Dermis microvascular lymphatic vessel endothelial cell (primary cell): ENCODE measurements around the gene KRTAP24-1. TPM values are rescaled to one million over a fixed set of nuclear protein-coding genes. Genes with fewer than 3 reads are reported as not detected.

ENCODE experiments used
- DNase-seq, 2 donors: peaks; one replicate each; pipeline versions ENCODE4 v3.0.0 to v3.0.0-alpha.2; 2010; ENCODE audit warnings: low read depth in 2 of 2
- total RNA-seq: library from RNA; depleted of rRNA; stranded (reverse); fragments of >200 nt; gene quantifications from 2 replicates; pipeline ENCODE4 v1.2.1, GENCODE V29; 2014

The KRTAP24-1 gene
- total RNA-seq, result not detected in 2 replicates

GRCh38 chr21:30282850-30283249 is at the start of gene KRTAP24-1:
TSS of gene KRTAP24-1 (minus strand) at chr21:30282950. CDS start at chr21:30282932, 18 bp downstream.
- DNase-seq, result no peak

GRCh38 chr21:30329203-30329875 is 46.6 kb upstream of the KRTAP24-1 start:
- no peak for DNase-seq

DNA sequence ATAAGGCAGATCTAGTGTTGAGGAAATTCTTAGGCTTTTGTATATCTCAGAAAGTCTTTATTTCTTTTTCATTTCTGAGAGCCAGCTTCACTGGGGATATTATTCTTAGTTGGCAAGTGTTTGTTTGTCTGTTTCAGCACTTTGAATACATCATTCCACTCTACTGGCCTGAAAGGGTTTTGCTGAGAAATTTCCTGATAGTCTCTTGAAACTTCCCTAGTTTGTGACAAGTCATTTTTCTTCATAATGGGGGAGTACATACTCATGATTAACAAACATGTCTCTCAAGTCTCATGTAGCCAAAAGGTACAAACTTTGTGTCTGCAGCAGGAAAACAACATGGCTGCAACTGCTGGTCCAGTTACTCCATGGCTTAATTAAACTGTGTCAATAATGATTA is 43.6 kb upstream of the KRTAP24-1 start:
- no peak for DNase-seq

- DNase-seq, result no peak
Observed at GRCh38 chr21:30320215-30320614, 37.5 kb upstream of the KRTAP24-1 start, which contains the start of gene KRTAP26-1. TSS of gene KRTAP26-1 (minus strand) at chr21:30320315. CDS start at chr21:30320035, 280 bp downstream.

DNA sequence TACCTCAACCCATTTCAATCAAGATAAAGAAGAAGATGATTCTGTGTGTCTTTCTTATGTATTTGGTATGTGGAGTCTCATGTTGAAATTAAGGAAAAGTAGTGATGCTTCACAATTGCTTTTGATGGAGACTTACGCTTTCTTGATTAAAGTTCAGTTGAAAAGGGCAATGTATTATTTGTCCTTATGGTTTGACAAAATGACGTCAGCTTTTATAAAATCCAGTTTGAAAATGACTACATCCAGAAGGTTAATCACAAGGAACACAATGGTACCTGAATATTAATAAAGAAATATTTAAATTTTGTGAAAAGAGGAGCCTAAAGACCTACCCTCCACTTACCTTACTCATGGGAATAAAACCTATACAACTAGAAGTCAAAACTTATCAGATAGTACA is 33.0 kb upstream of the KRTAP24-1 start:
- DNase-seq, result no peak

GRCh38 chr21:30306884-30307283 is 24.1 kb upstream of the KRTAP24-1 start:
- DNase-seq, result no peak

DNA sequence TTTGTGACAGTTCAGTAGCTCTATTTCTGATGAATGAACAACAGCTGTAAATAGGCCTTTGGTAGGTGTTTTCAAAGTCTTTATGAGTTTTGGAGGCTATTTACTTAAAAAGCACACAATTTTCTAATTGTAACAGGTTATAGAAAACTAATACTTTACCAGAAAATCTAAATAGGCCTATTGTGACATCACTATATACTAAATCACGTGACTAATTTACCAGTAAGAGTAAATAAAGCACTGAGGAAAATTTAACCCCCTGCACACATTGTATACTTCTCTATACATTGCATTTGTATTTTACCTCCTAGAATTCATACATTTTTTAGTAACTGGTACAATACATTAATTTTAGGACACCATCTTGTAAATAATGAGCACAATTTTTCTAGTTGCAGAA is 22.4 kb upstream of the KRTAP24-1 start:
- DNase-seq, result no peak

- no peak for DNase-seq
Observed at GRCh38 chr21:30289215-30289614, 6.5 kb upstream of the KRTAP24-1 start, which contains the start of gene KRTAP25-1. TSS of gene KRTAP25-1 (minus strand) at chr21:30289514. CDS start at chr21:30289490, 24 bp downstream.

- no peak for DNase-seq
Observed at GRCh38 chr21:30271611-30272010, 11.1 kb downstream of the KRTAP24-1 start.

GRCh38 chr21:30271156-30271555 is 11.6 kb downstream of the KRTAP24-1 start:
- DNase-seq, result no peak

DNA sequence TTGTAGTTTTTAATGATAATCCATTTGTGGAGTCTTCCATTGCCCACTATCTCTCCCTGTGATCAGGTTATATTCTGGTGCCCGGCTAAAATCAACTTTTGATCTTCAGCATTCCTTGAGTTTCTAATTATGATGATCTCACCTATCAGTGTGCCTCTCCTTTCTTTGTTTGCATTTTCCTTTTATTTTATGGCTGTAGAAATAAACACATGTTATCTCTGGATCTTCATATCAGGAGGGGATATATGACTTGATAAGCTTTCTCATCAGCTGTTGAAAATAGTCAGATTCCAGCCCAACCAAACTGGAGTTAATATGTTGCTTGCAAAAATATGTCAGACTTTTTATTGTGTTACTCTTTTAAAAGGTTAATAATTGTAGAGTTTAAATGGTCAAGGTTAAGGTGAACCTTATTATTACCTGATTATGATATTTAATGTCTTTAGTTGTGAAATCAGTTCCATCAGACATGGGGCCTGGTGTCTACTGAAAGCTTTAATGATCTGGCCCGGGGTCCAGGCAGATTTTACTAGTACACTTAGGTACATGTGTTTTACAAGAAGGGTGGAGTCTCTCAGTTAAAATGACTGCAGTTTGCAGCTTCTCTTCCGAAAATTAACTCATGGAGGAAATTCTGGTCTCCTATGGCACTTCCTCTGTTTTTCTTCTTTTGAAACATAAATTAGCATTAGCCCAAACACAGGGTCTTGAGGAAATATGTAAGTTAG is 12.8 kb downstream of the KRTAP24-1 start:
- DNase-seq, result no peak

- DNase-seq, result no peak
Observed at GRCh38 chr21:30268608-30269197, 14.0 kb downstream of the KRTAP24-1 start.

DNA sequence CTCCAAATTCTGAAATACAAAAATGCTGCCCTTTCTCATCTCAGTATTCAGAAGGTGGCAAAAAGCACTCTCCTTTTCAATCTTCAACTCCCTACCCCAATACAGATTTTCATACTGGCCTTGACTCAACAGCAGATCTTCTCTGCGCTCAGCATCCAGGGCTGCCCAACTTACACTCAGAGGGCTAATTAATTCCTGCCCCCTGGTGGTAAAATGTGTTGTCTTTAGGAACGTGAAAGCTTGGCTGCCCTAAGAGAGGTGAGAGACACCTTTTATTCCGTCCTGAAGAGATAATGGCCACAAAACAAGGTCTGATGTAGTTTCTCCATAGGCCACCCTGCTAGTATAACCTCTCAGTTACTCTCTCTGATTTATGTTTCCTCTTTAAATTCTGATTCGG is 25.0 kb downstream of the KRTAP24-1 start:
- DNase-seq, result no peak

DNA sequence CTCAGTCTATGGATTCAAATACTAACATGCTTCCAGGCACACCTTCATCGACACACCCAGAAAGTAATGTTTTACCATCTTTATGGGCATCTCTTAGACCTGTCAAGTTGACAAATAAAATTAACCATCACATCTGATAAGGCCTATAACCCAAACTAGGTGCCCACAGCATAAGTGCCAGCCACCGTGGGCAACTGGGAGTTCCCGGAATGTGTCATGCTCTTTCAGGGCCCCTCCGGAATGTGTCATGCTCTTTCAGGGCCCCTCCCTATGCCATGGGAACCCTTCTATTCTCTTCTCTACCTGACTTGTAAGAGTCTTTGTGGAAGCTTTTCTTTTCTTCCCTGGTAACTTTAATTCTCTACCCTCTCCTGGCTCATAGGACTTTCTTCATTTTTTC is 26.6 kb downstream of the KRTAP24-1 start:
- DNase-seq, result no peak

DNA sequence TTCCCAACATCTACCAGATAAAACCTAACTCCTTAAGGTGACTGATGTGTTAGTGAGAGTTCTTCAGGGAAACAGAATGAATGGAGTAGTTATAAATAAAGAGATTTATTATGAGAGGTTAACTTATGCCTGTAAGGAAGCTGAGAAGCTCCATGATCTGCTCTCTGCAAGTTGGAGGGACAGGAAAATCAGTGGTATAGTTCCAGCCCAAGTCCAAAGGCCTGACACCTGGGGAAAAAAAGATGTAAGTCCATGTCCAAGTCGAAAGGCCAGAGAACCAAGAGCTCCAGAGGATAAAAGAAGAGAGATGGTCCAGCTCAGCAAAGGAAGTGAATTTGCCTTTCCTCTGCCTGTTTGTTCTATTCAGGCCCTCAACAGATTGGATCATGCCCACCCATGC is 27.1 kb downstream of the KRTAP24-1 start:
- DNase-seq, result no peak

DNA sequence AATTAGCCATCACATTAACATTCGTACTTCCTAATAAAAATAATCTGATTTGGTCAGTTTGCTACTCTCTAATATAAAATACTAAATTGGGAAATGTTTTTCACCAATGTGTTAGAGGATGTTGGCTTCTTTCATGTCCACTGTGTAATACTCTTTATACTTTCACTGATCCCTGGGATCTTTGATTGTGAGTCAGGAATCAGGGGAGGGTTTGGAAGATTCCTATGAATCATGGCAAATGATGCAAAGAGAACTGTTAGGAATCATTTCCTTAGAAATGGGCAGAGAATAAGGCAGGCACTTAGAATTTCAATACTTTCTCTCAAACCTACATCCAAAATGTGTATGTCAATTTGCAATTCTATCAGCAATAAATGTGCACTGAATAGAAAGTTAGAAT is 31.0 kb downstream of the KRTAP24-1 start:
- no peak for DNase-seq

GRCh38 chr21:30249936-30250335 is 32.8 kb downstream of the KRTAP24-1 start:
- DNase-seq, result no peak

DNA sequence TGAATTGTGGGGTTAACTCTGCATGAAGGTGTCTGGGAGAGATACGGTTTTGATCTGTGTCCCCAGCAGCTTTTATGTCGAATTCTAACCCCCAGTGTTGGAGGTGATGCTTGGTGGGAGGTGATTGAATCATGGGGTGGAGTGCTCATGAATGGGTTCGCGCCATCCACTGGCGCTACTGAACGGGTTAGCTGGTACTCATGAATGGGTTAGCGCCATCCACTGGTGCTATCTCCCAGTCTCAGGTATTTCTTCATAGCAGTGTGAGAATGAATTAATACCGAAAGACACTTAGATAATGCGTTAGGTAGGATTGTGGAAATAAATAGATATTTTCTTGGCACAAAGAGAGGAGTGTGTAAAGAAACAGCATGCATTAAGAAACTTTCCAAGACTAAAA is 33.9 kb downstream of the KRTAP24-1 start:
- DNase-seq, result no peak

DNA sequence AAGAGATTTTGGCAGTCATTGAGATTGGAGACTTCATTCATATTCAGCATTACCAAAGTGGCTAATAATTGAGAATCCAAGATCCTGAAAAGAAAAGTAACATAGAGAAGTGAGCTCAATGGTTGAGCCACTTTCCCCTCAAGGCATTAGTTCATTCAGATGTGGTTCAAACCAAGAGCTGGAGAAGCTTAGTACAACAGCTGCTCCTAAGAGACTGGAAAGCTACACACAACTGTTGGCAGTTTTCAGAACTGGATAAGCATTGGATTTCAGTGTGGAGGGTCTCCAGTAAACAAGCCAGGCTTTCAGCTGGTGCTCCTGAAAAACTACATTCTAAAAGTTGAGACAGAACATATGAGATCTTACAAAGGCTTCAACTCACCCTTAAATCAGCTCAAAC is 37.7 kb downstream of the KRTAP24-1 start:
- DNase-seq, result no peak

GRCh38 chr21:30243691-30244090 is 39.1 kb downstream of the KRTAP24-1 start:
- no peak for DNase-seq

GRCh38 chr21:30240661-30241060 is 42.1 kb downstream of the KRTAP24-1 start:
- DNase-seq, result no peak

DNA sequence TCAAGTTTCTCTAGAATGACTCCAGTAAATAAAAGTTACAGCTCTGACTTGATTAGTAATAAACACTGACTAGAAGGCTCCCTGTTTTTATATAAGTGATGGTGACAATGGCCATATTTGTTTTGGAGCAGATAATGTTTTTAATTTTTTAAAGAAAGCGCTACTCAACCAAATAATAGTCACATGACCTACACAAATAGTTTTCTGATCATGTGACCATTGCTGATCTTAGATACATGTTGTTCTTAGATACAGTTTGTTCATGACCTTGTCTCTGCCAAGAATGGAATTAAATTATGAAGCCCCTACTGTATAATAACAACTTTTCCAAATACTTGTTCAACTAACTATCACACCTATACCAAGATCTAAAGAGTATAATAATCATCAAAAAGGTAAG is 44.6 kb downstream of the KRTAP24-1 start:
- DNase-seq, result no peak

- no peak for DNase-seq
Observed at GRCh38 chr21:30234643-30235042, 48.1 kb downstream of the KRTAP24-1 start.
